Memory B cell (primary cell): ENCODE data around the gene SUN2.
"Not testable (repeated sequence)": the region's sequence is repeated elsewhere in the genome, so short reads cannot be mapped to it uniquely, and the experiment has no call there.

Source experiments
- ATAC-seq: fragments of 150-1000 bp; cut with Tn5 transposase; 2 replicates; pipeline ENCODE4 v1.10.0; 2021; ENCODE audit warnings: low read depth, mild to moderate bottlenecking, moderate library complexity
- DNase-seq, 2 donors: peaks; one replicate each; pipeline ENCODE4 v3.0.0; 2022; ENCODE audit warnings: low spot score in 2 of 2
- H3K27ac Mint-ChIP-seq: one replicate; pipeline ENCODE4 v1.8.0; 2022; ENCODE audit warnings: mild to moderate bottlenecking, moderate library complexity, mixed read lengths
- H3K27me3 Mint-ChIP-seq: one replicate; pipeline ENCODE4 v1.8.0; 2022; ENCODE audit warnings: mixed read lengths
- H3K36me3 Mint-ChIP-seq: one replicate; pipeline ENCODE4 v1.8.0; 2022; ENCODE audit warnings: mild to moderate bottlenecking, mixed read lengths
- H3K4me1 Mint-ChIP-seq: one replicate; pipeline ENCODE4 v1.8.0; 2022; ENCODE audit warnings: mixed read lengths
- H3K4me3 Mint-ChIP-seq: one replicate; pipeline ENCODE4 v1.8.0; 2022; ENCODE audit warnings: mild to moderate bottlenecking, moderate library complexity, mixed read lengths
- H3K9me3 Mint-ChIP-seq: one replicate; pipeline ENCODE4 v1.8.0; 2022; ENCODE audit warnings: mixed read lengths

The SUN2 gene, protein sequence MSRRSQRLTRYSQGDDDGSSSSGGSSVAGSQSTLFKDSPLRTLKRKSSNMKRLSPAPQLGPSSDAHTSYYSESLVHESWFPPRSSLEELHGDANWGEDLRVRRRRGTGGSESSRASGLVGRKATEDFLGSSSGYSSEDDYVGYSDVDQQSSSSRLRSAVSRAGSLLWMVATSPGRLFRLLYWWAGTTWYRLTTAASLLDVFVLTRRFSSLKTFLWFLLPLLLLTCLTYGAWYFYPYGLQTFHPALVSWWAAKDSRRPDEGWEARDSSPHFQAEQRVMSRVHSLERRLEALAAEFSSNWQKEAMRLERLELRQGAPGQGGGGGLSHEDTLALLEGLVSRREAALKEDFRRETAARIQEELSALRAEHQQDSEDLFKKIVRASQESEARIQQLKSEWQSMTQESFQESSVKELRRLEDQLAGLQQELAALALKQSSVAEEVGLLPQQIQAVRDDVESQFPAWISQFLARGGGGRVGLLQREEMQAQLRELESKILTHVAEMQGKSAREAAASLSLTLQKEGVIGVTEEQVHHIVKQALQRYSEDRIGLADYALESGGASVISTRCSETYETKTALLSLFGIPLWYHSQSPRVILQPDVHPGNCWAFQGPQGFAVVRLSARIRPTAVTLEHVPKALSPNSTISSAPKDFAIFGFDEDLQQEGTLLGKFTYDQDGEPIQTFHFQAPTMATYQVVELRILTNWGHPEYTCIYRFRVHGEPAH

DNA sequence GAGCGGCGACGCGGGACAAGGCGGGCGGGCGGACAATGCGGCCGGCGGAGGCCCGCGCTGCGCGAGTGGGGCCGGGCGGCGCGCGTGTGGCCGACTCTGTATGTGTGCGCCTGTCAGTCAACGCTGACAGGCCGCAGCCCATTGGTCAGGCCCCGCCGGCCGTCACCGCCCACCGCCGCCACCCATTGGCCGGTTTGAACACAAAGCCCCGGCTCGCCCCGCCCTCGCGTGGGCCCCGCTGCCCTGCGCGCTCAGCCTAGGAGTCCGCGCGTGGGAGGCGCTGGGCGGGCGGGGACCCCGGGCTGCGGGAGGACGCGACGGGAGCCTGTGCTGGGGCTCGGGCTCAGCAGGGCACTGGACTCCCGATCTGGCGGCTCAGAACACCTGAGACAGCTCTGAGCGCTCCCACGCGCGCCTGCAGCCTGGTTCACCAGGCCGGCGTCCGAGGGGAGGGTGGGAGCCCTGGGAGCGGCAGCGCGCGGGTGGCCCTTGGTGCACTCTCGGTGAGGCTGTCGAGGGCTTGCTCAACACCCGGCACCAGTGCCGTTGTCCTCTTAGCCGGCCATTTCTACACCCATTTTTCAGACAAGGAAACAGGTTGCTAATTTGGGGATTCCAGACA lies at the start of gene SUN2:
Gene SUN2 (minus strand): TSS at position 88 of the 622 bp plus-strand sequence. CDS start 3,370 bp downstream, outside the sequence.
- Mint-ChIP-seq H3K36me3 (peaks cover 16% of the 10 kb centered on the region), H3K4me3 (peak within 1 kb of the TSS; percentile 98), H3K9me3 (no peaks in the 10 kb centered on the region), H3K27ac (peak within 1 kb of the TSS; percentile 76), H3K27me3 (no peaks in the 10 kb centered on the region), H3K4me1 (peaks cover 53% of the 10 kb centered on the region)
- ATAC-seq (peak; percentile 76), DNase-seq (peak; percentile 85 to 92)

DNA sequence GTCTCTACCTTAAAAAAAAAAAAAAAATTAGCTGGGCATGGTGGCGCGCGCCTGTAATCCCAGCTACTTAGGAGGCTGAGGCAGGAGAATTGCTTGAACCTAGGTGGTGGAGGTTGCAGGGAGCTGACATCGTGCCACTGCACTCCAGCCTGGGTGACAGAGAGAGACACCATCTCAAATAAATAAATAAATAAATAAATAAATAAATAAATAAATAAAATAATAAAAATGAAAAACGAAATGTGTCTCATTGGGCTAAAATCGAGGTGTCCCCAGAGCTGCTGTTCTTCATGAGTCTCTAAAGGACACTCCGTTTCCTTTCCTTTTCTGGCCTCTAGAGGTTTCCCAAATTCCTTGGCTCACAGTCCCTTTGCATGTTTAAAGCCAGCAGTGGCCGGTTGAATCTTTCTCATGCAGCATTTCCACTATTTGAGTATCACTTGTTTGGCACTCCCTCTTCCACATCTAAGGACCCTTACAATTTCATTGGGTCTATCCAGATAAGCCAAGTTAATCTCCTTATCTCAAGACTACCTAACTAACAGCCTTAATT lies 49.3 kb upstream of the SUN2 start:
- not testable (repeated sequence) for H3K27ac Mint-ChIP-seq, DNase-seq, H3K4me3 Mint-ChIP-seq, ATAC-seq, H3K36me3 Mint-ChIP-seq, H3K4me1 Mint-ChIP-seq, H3K9me3 Mint-ChIP-seq
- peaks cover 22% of the 10 kb centered on the region for H3K27me3 Mint-ChIP-seq

DNA sequence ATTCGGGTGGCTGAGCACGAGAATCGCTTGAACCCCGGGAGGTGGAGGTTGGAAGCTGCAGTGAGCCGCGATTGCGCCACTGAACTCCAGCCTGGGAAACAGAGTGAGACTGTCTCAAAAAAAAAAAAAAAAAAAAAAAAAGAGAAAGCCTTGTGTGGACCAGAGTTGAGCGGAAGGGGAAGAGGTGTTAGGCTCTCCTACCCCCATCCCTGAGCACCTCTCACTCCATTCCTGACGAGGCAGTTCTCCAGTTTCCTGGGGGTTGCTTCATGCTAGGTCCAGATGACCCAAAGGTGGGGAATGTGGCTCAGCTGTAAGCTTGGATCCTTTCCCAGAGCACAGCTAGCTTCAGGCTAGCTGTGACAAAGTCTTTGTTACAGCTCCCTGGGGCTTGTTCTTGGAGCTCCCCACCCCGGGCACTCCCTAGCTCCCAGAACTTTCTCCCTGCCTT lies 46.9 kb upstream of the SUN2 start:
- H3K4me3 Mint-ChIP-seq = no peak overlapping the region
- H3K36me3 Mint-ChIP-seq = peaks cover 2% of the 10 kb centered on the region
- H3K27me3 Mint-ChIP-seq = peaks cover 29% of the 10 kb centered on the region
- no peaks in the 10 kb centered on the region for H3K4me1 Mint-ChIP-seq
- ATAC-seq (no peak), DNase-seq (no peak)
- H3K27ac Mint-ChIP-seq = no peak overlapping the region
- H3K9me3 Mint-ChIP-seq = no peaks in the 10 kb centered on the region

DNA sequence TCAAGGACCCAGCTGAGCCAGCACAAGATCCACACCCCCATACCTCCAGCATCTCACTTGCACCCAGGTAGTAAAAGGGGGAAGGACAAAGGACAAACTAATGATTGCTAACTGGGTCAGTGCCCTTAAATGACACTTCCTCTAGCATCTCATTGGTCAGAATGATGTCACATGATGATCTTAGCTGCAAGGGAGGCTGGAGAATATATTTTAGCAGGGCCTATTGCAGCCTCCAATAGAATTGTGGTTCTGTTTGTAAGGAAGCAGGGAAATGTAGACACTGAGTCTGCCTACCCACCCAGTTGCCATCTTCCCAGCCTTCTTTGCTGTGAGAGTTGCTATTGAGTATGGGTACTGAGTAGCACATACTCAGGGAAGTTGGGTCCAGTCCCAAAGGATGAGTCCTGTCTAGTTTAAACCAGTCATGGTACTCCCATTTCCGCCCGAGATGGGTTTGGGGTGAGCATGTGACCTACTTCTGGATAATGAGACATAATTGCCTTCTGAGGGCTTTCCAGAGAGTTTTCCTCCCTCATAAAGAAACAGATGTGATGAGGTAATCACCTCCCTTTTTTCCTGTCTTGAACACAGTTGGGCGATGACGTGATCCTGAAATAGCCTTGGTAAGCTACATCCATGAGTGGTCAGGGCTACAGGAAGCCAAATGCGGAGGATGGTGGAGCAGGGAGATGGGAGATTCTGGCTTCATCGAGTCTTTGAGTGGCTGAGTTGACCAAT lies 43.6 kb upstream of the SUN2 start:
- DNase-seq (no peak), ATAC-seq (no peak)
- Mint-ChIP-seq H3K4me1 (peaks cover 5% of the 10 kb centered on the region), H3K4me3 (no peak overlapping the region), H3K36me3 (peaks cover 2% of the 10 kb centered on the region), H3K27ac (no peak overlapping the region), H3K9me3 (no peaks in the 10 kb centered on the region), H3K27me3 (peaks cover 35% of the 10 kb centered on the region)

DNA sequence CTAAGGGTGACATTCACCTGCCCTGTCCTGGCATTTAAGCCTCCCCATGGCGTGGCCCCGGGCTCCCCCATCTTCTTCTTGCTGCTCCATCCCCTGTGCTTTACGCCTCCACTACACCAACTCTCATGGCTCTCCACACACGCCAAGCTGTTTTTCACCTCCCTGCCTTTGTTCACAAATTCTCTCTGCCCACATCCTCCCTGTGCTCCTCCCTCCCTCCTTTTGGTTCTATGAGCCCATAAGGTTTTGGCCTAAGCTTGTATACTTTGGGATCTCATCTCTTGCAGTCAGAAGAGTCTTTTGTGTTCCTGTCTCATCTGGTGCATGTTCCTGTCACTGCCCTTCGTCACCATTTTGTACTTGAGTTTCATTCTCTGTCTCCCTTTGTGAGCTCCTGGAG lies 42.7 kb upstream of the SUN2 start:
- Mint-ChIP-seq H3K4me1 (peaks cover 5% of the 10 kb centered on the region), H3K36me3 (peaks cover 2% of the 10 kb centered on the region), H3K4me3 (no peak overlapping the region), H3K27ac (no peak overlapping the region), H3K27me3 (peaks cover 33% of the 10 kb centered on the region), H3K9me3 (no peaks in the 10 kb centered on the region)
- ATAC-seq (no peak), DNase-seq (no peak)

DNA sequence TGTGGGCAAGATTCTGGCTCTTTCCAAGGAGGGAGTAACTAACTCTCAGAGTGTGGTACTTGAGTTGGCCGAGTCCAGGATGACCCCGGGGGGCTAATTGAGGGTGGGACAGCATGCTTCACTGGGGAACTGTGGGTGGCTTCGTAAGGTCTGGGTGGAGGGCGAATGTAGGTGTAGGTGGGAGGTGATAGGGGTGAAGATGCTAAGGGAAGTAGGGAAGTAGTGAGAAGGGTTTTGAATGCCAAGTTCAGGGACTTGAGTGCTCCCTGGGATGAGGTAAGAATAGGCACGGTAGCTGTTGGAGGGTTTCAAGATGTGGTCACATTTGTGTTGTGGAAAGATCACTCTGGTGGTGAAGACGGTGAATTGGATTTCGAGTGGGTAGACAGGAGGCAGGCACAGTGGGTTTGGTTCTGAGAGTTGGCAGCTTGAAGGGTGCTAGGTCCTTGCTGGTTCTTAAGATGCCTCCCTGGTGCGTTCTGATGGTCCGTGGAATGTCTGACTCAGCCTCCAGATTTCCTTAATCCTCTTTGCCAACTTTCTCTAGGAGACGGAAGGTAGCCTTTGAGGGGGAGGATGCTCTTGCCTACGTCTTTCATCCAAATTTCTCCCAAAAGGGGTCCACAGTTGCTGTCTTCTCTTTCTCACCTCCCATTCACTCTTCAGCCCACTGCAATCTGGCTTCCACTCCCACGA lies 40.6 kb upstream of the SUN2 start:
- no peak overlapping the region for H3K4me3 Mint-ChIP-seq
- DNase-seq = no peak
- peaks cover 27% of the 10 kb centered on the region for H3K27me3 Mint-ChIP-seq
- no peak for ATAC-seq
- H3K4me1 Mint-ChIP-seq = peaks cover 10% of the 10 kb centered on the region
- H3K9me3 Mint-ChIP-seq = no peaks in the 10 kb centered on the region
- H3K27ac Mint-ChIP-seq = no peak overlapping the region
- peaks cover 2% of the 10 kb centered on the region for H3K36me3 Mint-ChIP-seq

DNA sequence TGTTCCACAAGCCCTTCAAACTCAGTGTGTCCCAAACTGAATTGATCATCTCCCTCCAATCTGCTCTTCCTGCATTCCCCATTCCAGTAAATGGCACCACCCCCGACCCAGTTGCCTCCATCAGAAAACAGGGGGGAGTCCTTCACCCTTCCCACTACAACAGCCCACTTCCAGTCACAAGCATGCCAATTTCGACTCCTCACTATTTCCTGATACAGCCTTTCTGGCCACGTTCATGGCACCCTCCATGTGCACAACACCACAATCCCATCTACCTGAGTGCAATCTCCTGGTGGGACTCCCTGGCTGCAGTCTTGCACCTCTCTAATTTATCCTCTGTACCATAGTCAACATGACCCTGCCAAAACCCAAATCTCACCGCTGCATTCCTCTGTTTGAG lies 39.8 kb upstream of the SUN2 start:
- Mint-ChIP-seq H3K27me3 (peaks cover 22% of the 10 kb centered on the region), H3K36me3 (peaks cover 2% of the 10 kb centered on the region), H3K9me3 (no peaks in the 10 kb centered on the region), H3K4me1 (peaks cover 10% of the 10 kb centered on the region), H3K27ac (no peak overlapping the region), H3K4me3 (no peak overlapping the region)
- DNase-seq (no peak), ATAC-seq (no peak)

DNA sequence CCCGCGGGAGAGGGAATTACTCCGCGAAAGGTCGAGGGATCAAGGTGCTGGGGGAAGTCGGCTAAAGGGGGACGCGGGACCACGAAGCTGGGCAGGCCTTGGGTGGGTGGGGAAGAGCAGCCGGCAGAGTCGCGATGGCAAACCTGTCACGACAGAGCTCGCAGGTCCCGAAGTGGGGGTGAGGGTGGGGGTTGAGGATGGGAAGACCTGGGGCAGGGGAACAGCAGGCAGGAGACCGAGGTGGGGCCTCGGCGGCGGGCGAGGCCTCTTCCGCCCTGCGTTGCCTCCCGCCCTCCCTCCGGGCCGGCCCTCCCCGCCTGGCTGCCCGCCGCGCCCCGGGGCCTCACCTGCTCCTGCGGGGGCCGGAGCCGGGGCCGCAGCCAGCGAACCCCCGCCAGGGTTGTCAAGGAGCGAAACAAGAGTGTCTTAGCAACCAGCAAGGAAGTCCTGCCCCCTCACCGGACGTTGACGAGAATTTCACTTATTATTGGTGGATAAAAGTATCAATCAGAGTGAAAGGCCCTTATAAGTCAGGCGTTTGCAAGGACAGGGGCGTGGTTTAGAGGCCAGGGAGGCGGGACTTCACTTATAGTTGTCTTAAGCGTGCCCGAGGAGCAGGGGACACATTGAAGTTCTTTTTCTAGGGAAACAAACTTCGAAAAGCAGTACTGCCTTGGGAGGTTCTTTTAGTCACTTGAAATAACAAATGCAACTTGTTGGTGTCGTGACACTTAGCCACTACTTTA lies 38.1 kb upstream of the SUN2 start, which contains the start of gene DNAL4:
Gene DNAL4 (minus strand): TSS at position 423 of the 746 bp plus-strand sequence. CDS start 11,412 bp downstream, outside the sequence.
- no peaks in the 10 kb centered on the region for H3K9me3 Mint-ChIP-seq
- H3K27ac Mint-ChIP-seq = peak within 1 kb of the TSS; percentile 95
- H3K36me3 Mint-ChIP-seq = peaks cover 2% of the 10 kb centered on the region
- ATAC-seq = peak; percentile 95
- H3K27me3 Mint-ChIP-seq = peaks cover 21% of the 10 kb centered on the region
- peak within 1 kb of the TSS; percentile 89 for H3K4me3 Mint-ChIP-seq
- DNase-seq = peak; percentile 86 to 91
- peaks cover 10% of the 10 kb centered on the region for H3K4me1 Mint-ChIP-seq

DNA sequence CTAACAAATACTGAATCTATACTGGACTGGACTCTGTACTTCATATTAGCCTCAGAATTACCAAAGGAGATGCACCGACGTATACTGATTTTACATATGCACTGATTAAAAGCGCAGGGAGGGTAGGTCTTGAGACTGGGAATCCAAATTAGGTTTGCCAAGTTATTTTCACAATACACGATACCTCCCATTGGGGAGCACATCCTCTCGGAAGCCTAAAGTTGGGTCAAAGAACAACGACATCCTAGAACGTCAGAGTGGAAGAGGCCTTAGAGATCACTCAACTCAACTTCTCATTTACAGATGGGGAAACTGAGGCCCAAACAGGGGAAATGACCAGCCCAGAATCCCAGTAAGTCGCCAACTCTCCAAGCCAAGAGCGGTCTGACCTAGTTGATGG lies 37.5 kb upstream of the SUN2 start:
- H3K4me3 Mint-ChIP-seq = peak overlapping the region; percentile 89
- H3K4me1 Mint-ChIP-seq = peaks cover 10% of the 10 kb centered on the region
- DNase-seq (no peak), ATAC-seq (no peak)
- H3K27ac Mint-ChIP-seq = peak overlapping the region; percentile 95
- no peaks in the 10 kb centered on the region for H3K36me3 Mint-ChIP-seq
- H3K27me3 Mint-ChIP-seq = peaks cover 15% of the 10 kb centered on the region
- no peaks in the 10 kb centered on the region for H3K9me3 Mint-ChIP-seq

DNA sequence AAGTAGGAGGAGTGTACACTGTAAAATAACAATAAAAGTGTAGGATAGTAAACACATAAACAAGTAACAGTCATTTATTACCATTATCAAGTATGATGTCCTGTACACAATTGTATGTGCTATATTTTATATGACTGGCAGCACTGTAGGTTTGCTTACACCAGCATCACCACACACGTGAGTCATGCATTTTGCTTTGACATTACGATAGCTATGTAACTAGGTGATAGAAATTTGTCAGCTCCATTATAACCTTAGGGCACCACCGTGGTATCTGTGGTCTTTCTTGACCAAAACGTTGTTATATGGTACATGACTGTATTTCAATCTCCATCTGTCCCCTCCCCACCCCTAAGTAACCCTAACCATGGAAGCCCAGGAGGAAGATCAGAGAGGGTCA lies 37.0 kb upstream of the SUN2 start:
- ATAC-seq (no peak), DNase-seq (no peak)
- H3K27me3 Mint-ChIP-seq = peaks cover 11% of the 10 kb centered on the region
- H3K4me3 Mint-ChIP-seq = peak overlapping the region; percentile 89
- H3K36me3 Mint-ChIP-seq = no peaks in the 10 kb centered on the region
- peak overlapping the region; percentile 95 for H3K27ac Mint-ChIP-seq
- peaks cover 10% of the 10 kb centered on the region for H3K4me1 Mint-ChIP-seq
- no peaks in the 10 kb centered on the region for H3K9me3 Mint-ChIP-seq

DNA sequence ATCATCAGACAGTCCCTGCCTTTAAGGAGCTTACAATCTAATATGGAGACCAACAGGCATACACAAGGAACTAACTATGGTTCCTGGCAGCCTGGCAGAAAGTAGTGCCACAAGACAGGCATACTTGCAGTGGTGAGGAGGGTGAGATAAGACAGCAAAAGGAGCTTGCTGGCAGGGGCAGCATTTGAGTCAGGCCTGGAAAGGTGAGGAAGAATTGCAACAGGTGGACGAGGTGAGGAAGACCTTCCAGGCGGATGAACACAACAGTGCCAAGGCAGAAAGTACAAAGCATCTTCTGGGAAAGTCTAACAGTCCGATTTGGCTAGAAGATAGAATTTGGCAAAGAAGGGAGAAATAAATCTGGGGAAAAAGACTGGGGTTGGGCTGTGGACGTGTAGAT lies 33.8 kb upstream of the SUN2 start:
- no peak overlapping the region for H3K4me3 Mint-ChIP-seq
- no peaks in the 10 kb centered on the region for H3K9me3 Mint-ChIP-seq
- H3K36me3 Mint-ChIP-seq = no peaks in the 10 kb centered on the region
- ATAC-seq (no peak), DNase-seq (no peak)
- peaks cover 5% of the 10 kb centered on the region for H3K4me1 Mint-ChIP-seq
- H3K27me3 Mint-ChIP-seq = no peaks in the 10 kb centered on the region
- H3K27ac Mint-ChIP-seq = no peak overlapping the region

DNA sequence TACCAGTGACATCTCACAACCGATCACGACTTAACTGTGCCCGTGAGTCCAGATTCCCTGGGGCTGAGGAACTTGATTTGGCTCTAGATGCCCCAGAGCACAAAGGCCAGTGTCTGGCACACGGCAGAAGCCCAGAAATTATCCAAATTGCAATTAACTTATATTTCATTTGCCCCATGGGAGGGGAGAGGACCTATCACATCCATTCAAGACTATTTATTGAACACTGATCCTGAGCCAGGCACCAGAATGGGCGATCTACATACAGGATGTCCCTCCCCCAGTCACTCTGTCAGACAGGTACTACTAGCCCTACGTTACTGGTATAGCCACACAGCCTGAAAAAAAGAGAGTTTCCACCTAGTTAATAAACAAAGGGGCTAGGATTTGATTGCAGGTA lies 33.0 kb upstream of the SUN2 start:
- no peaks in the 10 kb centered on the region for H3K27me3 Mint-ChIP-seq
- H3K27ac Mint-ChIP-seq = no peak overlapping the region
- peaks cover 5% of the 10 kb centered on the region for H3K4me1 Mint-ChIP-seq
- no peak overlapping the region for H3K4me3 Mint-ChIP-seq
- ATAC-seq = no peak
- H3K9me3 Mint-ChIP-seq = no peaks in the 10 kb centered on the region
- no peak for DNase-seq
- no peaks in the 10 kb centered on the region for H3K36me3 Mint-ChIP-seq
